Measurements from ENCODE around the gene TUBB8.

DNA sequence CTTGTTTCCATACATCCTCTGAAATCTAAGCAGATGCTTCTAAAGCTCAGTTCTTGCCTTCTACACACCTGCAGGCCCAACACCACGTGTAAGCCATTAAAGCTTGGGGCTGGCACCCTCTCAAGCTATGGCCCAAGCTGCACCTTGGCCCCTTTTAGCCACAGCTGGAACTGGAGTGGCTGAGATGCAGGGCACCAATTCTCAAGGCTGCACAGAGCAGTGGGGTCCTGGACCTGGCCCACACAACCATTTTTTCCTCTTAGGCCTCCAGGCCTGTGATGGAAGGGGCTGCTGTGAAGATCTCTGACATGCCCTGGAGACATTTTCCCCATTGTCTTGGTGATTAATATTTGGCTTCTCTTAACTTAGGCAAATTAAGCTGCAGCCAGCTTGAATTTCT lies 47.4 kb upstream of the TUBB8 start:
- TF ChIP-seq, protein P1, sequence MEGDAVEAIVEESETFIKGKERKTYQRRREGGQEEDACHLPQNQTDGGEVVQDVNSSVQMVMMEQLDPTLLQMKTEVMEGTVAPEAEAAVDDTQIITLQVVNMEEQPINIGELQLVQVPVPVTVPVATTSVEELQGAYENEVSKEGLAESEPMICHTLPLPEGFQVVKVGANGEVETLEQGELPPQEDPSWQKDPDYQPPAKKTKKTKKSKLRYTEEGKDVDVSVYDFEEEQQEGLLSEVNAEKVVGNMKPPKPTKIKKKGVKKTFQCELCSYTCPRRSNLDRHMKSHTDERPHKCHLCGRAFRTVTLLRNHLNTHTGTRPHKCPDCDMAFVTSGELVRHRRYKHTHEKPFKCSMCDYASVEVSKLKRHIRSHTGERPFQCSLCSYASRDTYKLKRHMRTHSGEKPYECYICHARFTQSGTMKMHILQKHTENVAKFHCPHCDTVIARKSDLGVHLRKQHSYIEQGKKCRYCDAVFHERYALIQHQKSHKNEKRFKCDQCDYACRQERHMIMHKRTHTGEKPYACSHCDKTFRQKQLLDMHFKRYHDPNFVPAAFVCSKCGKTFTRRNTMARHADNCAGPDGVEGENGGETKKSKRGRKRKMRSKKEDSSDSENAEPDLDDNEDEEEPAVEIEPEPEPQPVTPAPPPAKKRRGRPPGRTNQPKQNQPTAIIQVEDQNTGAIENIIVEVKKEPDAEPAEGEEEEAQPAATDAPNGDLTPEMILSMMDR (IDR thresholded peaks at IDR 0.05) = no peak
- no peak for TF ChIP-seq POLR2A (IDR thresholded peaks at IDR 0.05)
